Mesendoderm (in vitro differentiated cells): ENCODE measurements around the gene CD72.
"Not testable (repeated sequence)": the region's sequence is repeated elsewhere in the genome, so short reads cannot be mapped to it uniquely, and the experiment has no call there.

Source experiments
- DNase-seq: peaks from one replicate; pipeline ENCODE4 v3.0.0; 2013
- H2AK5ac ChIP-seq: 2 replicates; pipeline ENCODE4 v1.6.1; 2013; ENCODE audit warnings: low read length, inconsistent platforms
- H2BK120ac ChIP-seq: 2 replicates; pipeline ENCODE4 v1.6.1; 2013; ENCODE audit warnings: low read depth, mild to moderate bottlenecking, low read length, moderate library complexity, mixed read lengths
- H2BK15ac ChIP-seq: replicated peaks from 2 replicates; pipeline ENCODE4 v1.6.1; 2013; ENCODE audit warnings: low read depth, mild to moderate bottlenecking, moderate library complexity
- H2BK5ac ChIP-seq: 2 replicates; pipeline ENCODE4 v1.6.1; 2013; ENCODE audit warnings: low read length, inconsistent platforms
- H3K18ac ChIP-seq: 2 replicates; pipeline ENCODE4 v1.6.1; 2013; ENCODE audit warnings: mild to moderate bottlenecking, low read length, mixed read lengths
- H3K23ac ChIP-seq: one replicate; pipeline ENCODE4 v1.6.1; 2013; ENCODE audit warnings: low read length
- H3K27ac ChIP-seq: 2 replicates; pipeline ENCODE4 v1.5.1; 2013; ENCODE audit warnings: low read depth, mild to moderate bottlenecking, inconsistent platforms, low read length, moderate library complexity
- H3K27me3 ChIP-seq: 2 replicates; pipeline ENCODE4 v1.6.1; 2013; ENCODE audit warnings: low read length, control low read depth, mild to moderate bottlenecking, inconsistent platforms; ENCODE audit not compliant: insufficient read depth, poor library complexity
- H3K36me3 ChIP-seq: 2 replicates; pipeline ENCODE4 v1.6.1; 2013; ENCODE audit warnings: low read length, inconsistent platforms; ENCODE audit not compliant: control insufficient read depth, insufficient read depth
- H3K4ac ChIP-seq: one replicate; pipeline ENCODE4 v1.6.1; 2013; ENCODE audit warnings: low read depth, mild to moderate bottlenecking, low read length, moderate library complexity
- H3K4me1 ChIP-seq: 2 replicates; pipeline ENCODE4 v1.6.1; 2013; ENCODE audit warnings: low read depth, low read length, inconsistent platforms; ENCODE audit not compliant: control insufficient read depth
- H3K4me2 ChIP-seq: 2 replicates; pipeline ENCODE4 v1.6.1; 2013; ENCODE audit warnings: low read length
- H3K4me3 ChIP-seq: 2 replicates; pipeline ENCODE4 v1.5.1; 2013; ENCODE audit warnings: mild to moderate bottlenecking, low read length
- H3K56ac ChIP-seq: one replicate; pipeline ENCODE4 v1.6.1; 2013; ENCODE audit warnings: low read length
- H3K79me1 ChIP-seq: 2 replicates; pipeline ENCODE4 v1.6.1; 2013; ENCODE audit warnings: low read length, inconsistent platforms
- H3K79me2 ChIP-seq: 2 replicates; pipeline ENCODE4 v1.6.1; 2013; ENCODE audit warnings: mild to moderate bottlenecking, low read length; ENCODE audit not compliant: control insufficient read depth, insufficient read depth
- H3K9ac ChIP-seq: 2 replicates; pipeline ENCODE4 v1.6.1; 2013; ENCODE audit warnings: low read length, inconsistent platforms
- H4K5ac ChIP-seq: one replicate; pipeline ENCODE4 v1.6.1; 2013; ENCODE audit warnings: low read length
- H4K8ac ChIP-seq: one replicate; pipeline ENCODE4 v1.6.1; 2013; ENCODE audit warnings: low read depth, mild to moderate bottlenecking, control low read depth, low read length, moderate library complexity
- WGBS: extraction: QIAGEN DNeasy Blood & Tissue Kit; methylation state at CpG from one replicate; pipeline ENCODE4 v1.1.7; 2013; ENCODE audit warnings: low lambda C conversion rate, missing lambda C conversion rate; ENCODE audit not compliant: insufficient coverage; ENCODE audit errors: extremely low coverage; 5-methylcytosine and 5-hydroxymethylcytosine counted together

Gene CD72

DNA sequence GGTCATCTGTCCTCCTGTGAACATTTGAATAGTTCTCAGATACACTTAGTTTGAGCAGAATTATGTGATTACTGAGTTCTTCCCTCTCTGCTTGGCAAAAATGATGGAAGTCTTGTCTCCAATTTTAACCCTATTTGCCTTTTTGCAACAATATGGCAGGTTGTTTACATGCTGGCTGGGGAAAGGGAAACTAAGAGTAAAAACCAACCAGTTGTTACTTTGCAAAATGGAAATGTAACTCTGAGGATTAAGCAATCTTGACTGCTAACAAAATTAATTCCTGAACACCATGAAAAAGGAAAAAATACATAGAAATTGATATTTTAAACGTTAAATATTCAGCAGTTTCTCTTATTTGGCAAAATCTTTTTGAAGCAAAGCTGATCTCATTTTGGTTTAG, 21.4 kb upstream of the CD72 start:
- no peak overlapping the region for H4K8ac ChIP-seq
- no peaks in the 10 kb centered on the region for H3K79me1 ChIP-seq
- no peak overlapping the region for H2AK5ac ChIP-seq
- no peak for DNase-seq
- H2BK5ac ChIP-seq: no peak overlapping the region
- H3K56ac ChIP-seq: no peak overlapping the region
- H3K27me3 ChIP-seq: no peaks in the 10 kb centered on the region
- no peak overlapping the region for H4K5ac ChIP-seq
- H3K79me2 ChIP-seq: no peaks in the 10 kb centered on the region
- H3K36me3 ChIP-seq: no peaks in the 10 kb centered on the region
- no peak overlapping the region for H3K4me3 ChIP-seq
- no peak overlapping the region for H3K23ac ChIP-seq
- no peak overlapping the region for H2BK120ac ChIP-seq
- WGBS: no CpG with 5 or more reads among the region's 1 CpG
- H3K9ac ChIP-seq: no peak overlapping the region
- no peak overlapping the region for H3K18ac ChIP-seq
- no peak overlapping the region for H3K4me2 ChIP-seq
- no peak overlapping the region for H3K4ac ChIP-seq
- H2BK15ac ChIP-seq: no peak overlapping the region
- no peak overlapping the region for H3K27ac ChIP-seq
- no peaks in the 10 kb centered on the region for H3K4me1 ChIP-seq

DNA sequence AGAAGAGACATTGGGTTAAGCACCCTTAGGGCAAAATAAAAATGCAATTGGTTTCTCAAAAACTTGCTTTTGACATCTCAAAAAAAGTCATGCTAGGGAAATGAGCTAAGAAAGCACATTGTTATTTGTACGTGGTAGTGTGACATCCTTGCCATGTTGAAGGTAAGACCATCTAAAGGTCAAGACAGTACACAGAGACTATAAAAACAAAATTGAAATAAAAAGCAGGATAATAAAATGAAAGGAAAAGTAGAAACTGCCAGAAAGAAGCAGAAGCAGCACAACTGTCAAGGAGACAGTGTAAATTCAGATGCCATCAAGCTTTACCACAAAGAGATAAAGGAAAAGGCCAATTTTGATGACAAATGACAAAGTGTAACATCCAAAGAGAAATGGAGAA, 21.0 kb upstream of the CD72 start:
- not testable (repeated sequence) for DNase-seq, H3K23ac ChIP-seq, H2BK15ac ChIP-seq, H3K36me3 ChIP-seq, H3K27ac ChIP-seq, H3K4ac ChIP-seq, H3K79me2 ChIP-seq, H3K4me1 ChIP-seq, H3K4me2 ChIP-seq, H4K5ac ChIP-seq, H4K8ac ChIP-seq, H2AK5ac ChIP-seq, H2BK120ac ChIP-seq, H3K4me3 ChIP-seq, H3K9ac ChIP-seq, H3K56ac ChIP-seq, H3K79me1 ChIP-seq, H3K27me3 ChIP-seq, H2BK5ac ChIP-seq, H3K18ac ChIP-seq
- no CpG with 5 or more reads among the region's 1 CpG for WGBS

DNA sequence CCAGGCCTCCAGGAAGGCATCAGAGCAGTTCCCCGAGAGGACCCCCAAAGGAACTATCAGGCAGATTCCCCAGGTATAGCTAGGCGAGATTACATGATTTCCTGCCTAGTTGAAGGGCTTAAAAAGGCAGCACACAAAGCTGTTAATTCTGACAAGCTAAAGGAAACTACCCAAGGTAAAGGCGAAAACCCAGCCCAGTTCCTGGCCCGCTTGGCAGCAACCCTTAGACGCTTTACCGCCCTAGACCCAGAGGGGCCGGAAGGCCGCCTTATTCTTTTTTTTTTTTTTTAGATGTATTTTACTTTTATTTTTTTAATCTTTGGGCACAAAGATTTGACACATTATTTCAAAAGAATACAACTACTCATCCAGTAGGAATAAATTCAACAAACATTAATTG, 20.5 kb upstream of the CD72 start:
- H3K23ac ChIP-seq, H3K4me2 ChIP-seq, H3K56ac ChIP-seq, H3K36me3 ChIP-seq, H3K18ac ChIP-seq, H3K79me1 ChIP-seq, H3K4me1 ChIP-seq, H3K4me3 ChIP-seq, H2BK120ac ChIP-seq, H3K4ac ChIP-seq, H2AK5ac ChIP-seq, H3K79me2 ChIP-seq, H3K9ac ChIP-seq, DNase-seq, H2BK15ac ChIP-seq, H4K8ac ChIP-seq, H4K5ac ChIP-seq, H2BK5ac ChIP-seq, H3K27ac ChIP-seq, H3K27me3 ChIP-seq: not testable (repeated sequence)
- no CpG with 5 or more reads among the region's 8 CpGs for WGBS

DNA sequence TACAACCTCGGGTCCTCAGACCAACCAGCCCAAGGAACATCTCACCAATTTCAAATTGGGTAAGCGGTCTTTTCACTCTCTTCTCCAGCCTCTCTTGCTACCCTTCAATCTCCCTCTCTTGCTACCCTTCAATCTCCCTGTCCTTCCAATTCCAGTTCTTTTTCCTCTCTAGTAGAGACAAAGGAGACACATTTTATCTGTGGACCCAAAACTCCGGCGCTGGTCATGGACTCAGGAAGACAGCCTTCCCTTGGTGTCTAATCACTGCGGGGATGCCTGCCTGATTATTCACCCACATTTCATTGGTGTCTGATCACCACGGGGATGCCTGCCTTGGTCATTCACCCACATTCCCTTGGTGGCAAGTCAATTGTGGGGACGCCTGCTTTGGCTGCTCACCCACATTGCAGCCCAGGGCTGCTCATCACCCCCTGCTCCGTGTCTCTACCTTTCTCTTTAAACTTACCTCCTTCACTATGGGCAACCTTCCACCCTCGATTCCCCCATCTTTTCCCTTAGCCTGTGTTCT, 19.3 kb upstream of the CD72 start:
- H4K5ac ChIP-seq, DNase-seq, H2BK120ac ChIP-seq, H2BK15ac ChIP-seq, H3K18ac ChIP-seq, H3K4me2 ChIP-seq, H4K8ac ChIP-seq, H2AK5ac ChIP-seq, H3K27me3 ChIP-seq, H3K9ac ChIP-seq, H2BK5ac ChIP-seq, H3K79me2 ChIP-seq, H3K4me3 ChIP-seq, H3K4me1 ChIP-seq, H3K4ac ChIP-seq, H3K36me3 ChIP-seq, H3K56ac ChIP-seq, H3K79me1 ChIP-seq, H3K27ac ChIP-seq, H3K23ac ChIP-seq: not testable (repeated sequence)
- no CpG with 5 or more reads among the region's 9 CpGs for WGBS

DNA sequence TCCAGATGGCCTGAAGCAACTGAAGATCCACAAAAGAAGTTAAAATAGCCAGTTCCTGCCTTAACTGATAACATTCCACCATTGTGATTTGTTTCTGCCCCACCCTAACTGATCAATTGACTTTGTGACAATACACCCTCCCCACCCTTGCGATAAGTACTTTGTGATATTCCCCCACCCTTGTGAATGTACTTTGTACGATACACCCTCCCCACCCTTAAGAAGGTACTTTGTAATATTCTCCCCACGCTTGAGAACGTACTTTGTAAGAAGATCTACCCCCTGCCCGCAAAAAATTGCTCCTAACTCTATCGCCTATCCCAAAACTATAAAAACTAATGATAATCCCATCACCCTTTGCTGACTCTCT, 18.6 kb upstream of the CD72 start:
- H3K4me3 ChIP-seq, H2AK5ac ChIP-seq, H3K27ac ChIP-seq, H3K4me1 ChIP-seq, H2BK120ac ChIP-seq, H3K27me3 ChIP-seq, H3K36me3 ChIP-seq, H3K23ac ChIP-seq, H3K18ac ChIP-seq, DNase-seq, H2BK15ac ChIP-seq, H2BK5ac ChIP-seq, H3K4ac ChIP-seq, H3K79me2 ChIP-seq, H4K8ac ChIP-seq, H3K79me1 ChIP-seq, H4K5ac ChIP-seq, H3K9ac ChIP-seq, H3K56ac ChIP-seq, H3K4me2 ChIP-seq: not testable (repeated sequence)
- 100% methylated on average over 2 of the region's 6 CpGs for WGBS

DNA sequence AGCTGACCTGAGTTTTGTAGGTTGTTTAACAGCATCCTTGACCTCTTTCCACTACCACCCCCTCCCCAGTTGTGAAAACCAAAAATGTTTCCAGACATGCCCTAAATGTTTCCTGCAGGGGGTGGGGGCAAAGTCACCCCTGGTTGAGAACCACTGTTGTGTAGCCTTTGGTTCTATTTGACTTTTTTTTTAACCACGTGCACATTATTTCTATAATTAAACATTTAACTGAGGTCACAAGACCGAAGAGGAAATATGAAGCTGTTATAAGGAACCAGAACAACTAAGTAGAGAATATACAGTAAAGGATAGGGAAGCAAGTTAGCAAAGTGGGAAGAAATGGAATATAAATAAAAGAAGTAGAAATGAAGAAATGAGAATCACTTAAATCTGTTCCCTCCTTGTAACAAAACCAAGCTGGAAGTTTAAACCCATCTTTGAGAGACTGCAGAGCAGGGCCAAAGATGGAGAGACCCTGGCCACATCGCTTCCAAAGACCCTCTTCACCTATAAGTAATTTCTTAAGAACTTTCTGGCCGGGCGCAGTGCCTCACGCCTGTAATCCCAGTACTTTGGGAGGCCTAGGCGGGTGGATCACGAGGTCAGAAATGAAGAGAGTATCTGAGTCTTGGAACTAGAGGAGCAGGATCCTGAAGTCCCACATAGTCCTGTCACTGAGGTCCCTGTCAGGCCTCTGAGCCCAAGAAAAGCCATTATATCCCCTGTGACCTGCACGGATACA, 18.1 kb upstream of the CD72 start:
- H2BK15ac ChIP-seq: no peak overlapping the region
- no peaks in the 10 kb centered on the region for H3K36me3 ChIP-seq
- no peak overlapping the region for H3K4me2 ChIP-seq
- no peak overlapping the region for H3K18ac ChIP-seq
- H2BK120ac ChIP-seq: no peak overlapping the region
- no peak overlapping the region for H2AK5ac ChIP-seq
- H2BK5ac ChIP-seq: no peak overlapping the region
- H3K27me3 ChIP-seq: no peaks in the 10 kb centered on the region
- H3K4ac ChIP-seq: no peak overlapping the region
- no CpG with 5 or more reads among the region's 9 CpGs for whole genome bisulfite sequencing
- no peak overlapping the region for H3K27ac ChIP-seq
- H3K23ac ChIP-seq: no peak overlapping the region
- H3K56ac ChIP-seq: no peak overlapping the region
- no peak overlapping the region for H4K5ac ChIP-seq
- no peak overlapping the region for H3K4me3 ChIP-seq
- no peaks in the 10 kb centered on the region for H3K79me1 ChIP-seq
- no peaks in the 10 kb centered on the region for H3K4me1 ChIP-seq
- H4K8ac ChIP-seq: no peak overlapping the region
- H3K9ac ChIP-seq: no peak overlapping the region
- no peaks in the 10 kb centered on the region for H3K79me2 ChIP-seq
- no peak for DNase-seq
